DMS53 treated with DMSO at 0.1 percent for 48 hours (cell line): ENCODE results near the gene CRELD2.

Experiments
- DNase-seq: peaks from one replicate; lab custom pipeline; 2025; ENCODE audit not compliant: unreplicated experiment; lab: John Stamatoyannopoulos, UW

The CRELD2 gene

GRCh38 chr22:49955581-49956417, 37.4 kb downstream of the CRELD2 start:
- no peak for DNase-seq

- DNase-seq = no peak
Observed at GRCh38 chr22:49956418-49956770, 38.0 kb downstream of the CRELD2 start.

GRCh38 chr22:49956914-49957825, 38.7 kb downstream of the CRELD2 start:
- DNase-seq = no peak

GRCh38 chr22:49957826-49958365, 39.5 kb downstream of the CRELD2 start:
- DNase-seq = no peak

GRCh38 chr22:49958366-49958921, 40.0 kb downstream of the CRELD2 start:
- no peak for DNase-seq

GRCh38 chr22:49958931-49959781, 40.7 kb downstream of the CRELD2 start:
- peak; percentile 24 for DNase-seq

GRCh38 chr22:49959782-49960158, 41.3 kb downstream of the CRELD2 start:
- DNase-seq = no peak

GRCh38 chr22:49960159-49961004, 41.9 kb downstream of the CRELD2 start, which contains the start of gene PIM3:
Gene PIM3, plus strand, starts transcription at chr22:49960772. Its CDS starts 176 bp downstream, at chr22:49960948.
- peak; percentile 82 for DNase-seq

- no peak for DNase-seq
Observed at GRCh38 chr22:49961005-49961600, 42.7 kb downstream of the CRELD2 start.

GRCh38 chr22:49961601-49962011, 43.2 kb downstream of the CRELD2 start:
- DNase-seq = no peak

GRCh38 chr22:49962012-49962750, 43.7 kb downstream of the CRELD2 start:
- peak; percentile 63 for DNase-seq

- no peak for DNase-seq
Observed at GRCh38 chr22:49962751-49963646, 44.6 kb downstream of the CRELD2 start.

GRCh38 chr22:49963647-49964026, 45.2 kb downstream of the CRELD2 start:
- DNase-seq = no peak

- DNase-seq = no peak
Observed at GRCh38 chr22:49964136-49965090, 46.0 kb downstream of the CRELD2 start.

GRCh38 chr22:49965091-49966040, 46.9 kb downstream of the CRELD2 start:
- no peak for DNase-seq
